BLaER1 treated with 17β-estradiol and CSF1 and Interleukin-3, amounts not matched to agents 10 nM and 100 nM (cell line): ENCODE results near the gene RNF152.

Experiments used
- H3K27ac ChIP-seq, 11 experiments: shearing (Covaris generic); formaldehyde crosslinking; 2 replicates each; pipeline ENCODE4 v1.8.1; 2022
- H3K27me3 ChIP-seq, 11 experiments: shearing (Covaris generic); formaldehyde crosslinking; 2 replicates each; pipeline ENCODE4 v1.8.1; 2022
- H3K36me3 ChIP-seq, 11 experiments: shearing (Covaris generic); formaldehyde crosslinking; 2 replicates each; pipeline ENCODE4 v1.8.1; 2022
- H3K4me1 ChIP-seq, 10 experiments: shearing (Covaris generic); formaldehyde crosslinking; 2 replicates each; pipeline ENCODE4 v1.8.1; 2022
- H3K4me2 ChIP-seq, 11 experiments: shearing (Covaris generic); formaldehyde crosslinking; 2 replicates each; pipeline ENCODE4 v1.8.1; 2022
- H3K4me3 ChIP-seq, 10 experiments: shearing (Covaris generic); formaldehyde crosslinking; 2 replicates each; pipeline ENCODE4 v1.8.1; 2022
- H3K9ac ChIP-seq, 11 experiments: shearing (Covaris generic); formaldehyde crosslinking; 2 replicates each; pipeline ENCODE4 v1.8.1; 2022
- H3K9me3 ChIP-seq, 11 experiments: shearing (Covaris generic); formaldehyde crosslinking; replicated peaks in 1 of 11; 2 replicates each; pipeline ENCODE4 v1.8.1; 2022
- H4K20me1 ChIP-seq, 11 experiments: shearing (Covaris generic); formaldehyde crosslinking; 2 replicates each; pipeline ENCODE4 v1.8.1; 2022
- Cebpa-rat ChIP-seq, 11 experiments: shearing (Covaris generic); IDR thresholded peaks; 2 replicates each; pipeline ENCODE4 v1.8.1; 2022

The RNF152 gene

GRCh38 chr18:61889541-61889940 is 3.3 kb downstream of the RNF152 start:
- Histone ChIP-seq H3K9ac (no peak overlapping the region), H3K4me3 (no peak overlapping the region), H3K4me2 (peak overlapping the region in 2 of 11 experiments; percentile 59 to 60; a peak in 4 of 22 replicates), H4K20me1 (peaks cover 0 to 18% (median 0%) of the 10 kb centered on the region in 11 experiments; a peak in 4 of 22 replicates), H3K27me3 (peaks cover 22 to 62% (median 26%) of the 10 kb centered on the region in 11 experiments; a peak in 21 of 22 replicates), H3K27ac (no peak overlapping the region), H3K4me1 (peaks cover 7 to 21% (median 15%) of the 10 kb centered on the region in 10 experiments; a peak in 18 of 20 replicates), H3K36me3 (no peaks in the 10 kb centered on the region), H3K9me3 (no peaks in the 10 kb centered on the region)
- TF ChIP-seq Cebpa-rat (IDR thresholded peaks at IDR 0.05): no peak

GRCh38 chr18:61888622-61889021 is 4.2 kb downstream of the RNF152 start:
- Histone ChIP-seq H3K4me3 (no peak overlapping the region), H3K4me1 (peaks cover 7 to 21% (median 15%) of the 10 kb centered on the region in 10 experiments; a peak in 18 of 20 replicates), H3K9me3 (no peaks in the 10 kb centered on the region), H3K27ac (no peak overlapping the region), H3K27me3 (peaks cover 17 to 53% (median 22%) of the 10 kb centered on the region in 11 experiments; a peak in 21 of 22 replicates), H3K9ac (no peak overlapping the region), H4K20me1 (peaks cover 0 to 18% (median 0%) of the 10 kb centered on the region in 11 experiments; a peak in 4 of 22 replicates), H3K4me2 (peak overlapping the region in 8 of 11 experiments; percentile 8 to 62 (median 47); a peak in 13 of 22 replicates), H3K36me3 (no peaks in the 10 kb centered on the region)
- no peak for TF ChIP-seq Cebpa-rat (IDR thresholded peaks at IDR 0.05)

GRCh38 chr18:61887838-61888237 is 5.0 kb downstream of the RNF152 start:
- peaks cover 0 to 10% (median 0%) of the 10 kb centered on the region in 11 experiments; a peak in 4 of 22 replicates for H4K20me1 ChIP-seq
- no peak for TF ChIP-seq Cebpa-rat (IDR thresholded peaks at IDR 0.05)

DNA sequence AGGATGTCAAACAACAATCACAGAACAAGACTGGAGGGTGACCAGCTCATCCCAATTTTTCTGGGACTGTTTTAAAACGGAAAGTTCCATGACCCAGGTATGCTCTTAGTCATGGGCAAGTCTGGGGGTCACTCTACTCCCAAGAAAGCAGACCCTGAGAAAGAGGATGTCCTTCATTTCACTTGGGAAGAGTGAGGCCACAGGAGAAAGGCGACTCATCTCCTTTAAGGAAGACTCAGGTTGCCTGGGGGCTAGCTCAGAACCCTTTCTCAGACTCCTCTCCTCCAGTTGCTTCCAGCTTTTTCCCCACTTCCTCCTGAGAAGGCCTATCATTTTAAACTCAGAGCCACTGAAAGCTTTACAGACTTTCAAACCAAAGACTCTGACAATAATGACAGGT is 9.3 kb downstream of the RNF152 start:
- Histone ChIP-seq H3K4me1 (peaks cover 0 to 4% (median 1%) of the 10 kb centered on the region in 10 experiments; a peak in 9 of 20 replicates), H3K36me3 (no peaks in the 10 kb centered on the region), H3K9ac (no peak overlapping the region), H3K4me2 (no peak overlapping the region), H3K27me3 (peaks cover 0 to 10% (median 0%) of the 10 kb centered on the region in 11 experiments; a peak in 4 of 22 replicates), H3K9me3 (no peaks in the 10 kb centered on the region; a peak in 1 of 22 replicates), H3K4me3 (no peak overlapping the region), H3K27ac (no peak overlapping the region), H4K20me1 (no peaks in the 10 kb centered on the region)
- no peak for TF ChIP-seq Cebpa-rat (IDR thresholded peaks at IDR 0.05)

More at GRCh38 chr18:61887838-61888237, 5.0 kb downstream of the RNF152 start:
- H3K36me3 ChIP-seq: no peaks in the 10 kb centered on the region
- no peaks in the 10 kb centered on the region for H3K9me3 ChIP-seq
- peaks cover under 1 to 14% (median 9%) of the 10 kb centered on the region in 10 experiments; a peak in 17 of 20 replicates for H3K4me1 ChIP-seq
- no peak overlapping the region; a peak in 1 of 22 replicates for H3K4me2 ChIP-seq
- H3K9ac ChIP-seq: no peak overlapping the region
- H3K27ac ChIP-seq: no peak overlapping the region
- H3K27me3 ChIP-seq: peaks cover 9 to 49% (median 14%) of the 10 kb centered on the region in 11 experiments; a peak in 21 of 22 replicates
- no peak overlapping the region for H3K4me3 ChIP-seq

DNA sequence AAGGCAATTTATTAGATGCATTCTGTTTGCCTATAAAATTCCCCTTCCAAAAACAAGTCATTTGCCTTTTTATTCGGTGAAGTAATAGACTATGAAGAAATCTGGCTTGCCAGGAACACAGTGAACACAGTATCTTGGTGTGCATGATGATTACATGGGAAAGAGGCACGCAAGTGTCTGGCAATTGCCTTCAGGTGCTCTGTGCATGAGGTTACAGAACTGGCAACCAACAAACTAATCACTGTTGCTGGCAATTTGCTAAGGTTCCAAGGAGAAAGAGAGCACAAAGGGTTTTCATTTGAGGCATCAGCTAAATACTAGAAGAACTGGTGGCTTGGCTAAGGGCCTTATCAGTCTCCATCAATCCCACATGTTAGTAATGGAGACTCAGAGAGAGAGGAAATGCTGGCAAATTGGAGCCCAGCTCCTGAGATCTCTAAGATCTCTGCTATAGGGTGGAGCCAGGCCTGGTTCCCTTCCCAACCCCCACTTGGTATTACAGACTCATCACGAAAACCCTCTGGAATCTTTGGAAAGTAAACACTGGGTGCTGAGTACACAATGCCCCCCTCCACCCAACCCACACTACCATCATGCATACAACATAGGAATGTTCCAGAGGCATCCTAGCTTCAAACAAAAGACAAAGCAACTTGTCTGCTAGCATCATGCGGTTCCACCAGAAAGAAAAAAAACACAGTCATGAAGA is 10.4 kb downstream of the RNF152 start:
- Histone ChIP-seq H3K27me3 (peaks cover 0 to 14% (median 0%) of the 10 kb centered on the region in 11 experiments; a peak in 4 of 22 replicates), H3K9ac (no peak overlapping the region), H3K27ac (no peak overlapping the region), H3K4me1 (no peaks in the 10 kb centered on the region), H3K9me3 (peaks cover 0 to 8% (median 0%) of the 10 kb centered on the region in 11 experiments; a peak in 1 of 22 replicates), H3K4me2 (no peak overlapping the region), H4K20me1 (no peaks in the 10 kb centered on the region), H3K4me3 (no peak overlapping the region), H3K36me3 (no peaks in the 10 kb centered on the region)
- TF ChIP-seq Cebpa-rat (IDR thresholded peaks at IDR 0.05): no peak

GRCh38 chr18:61876899-61877298 is 15.9 kb downstream of the RNF152 start:
- H3K4me1 ChIP-seq: no peaks in the 10 kb centered on the region
- peaks cover 0 to 16% (median 0%) of the 10 kb centered on the region in 11 experiments; a peak in 2 of 22 replicates for H3K27me3 ChIP-seq
- no peak for TF ChIP-seq Cebpa-rat (IDR thresholded peaks at IDR 0.05)
- peaks cover 0 to 11% (median 0%) of the 10 kb centered on the region in 11 experiments; a peak in 3 of 22 replicates for H3K9me3 ChIP-seq
- H3K27ac ChIP-seq: no peak overlapping the region
- H3K9ac ChIP-seq: no peak overlapping the region
- no peak overlapping the region for H3K4me2 ChIP-seq
- no peak overlapping the region for H3K4me3 ChIP-seq
- no peaks in the 10 kb centered on the region for H4K20me1 ChIP-seq
- H3K36me3 ChIP-seq: no peaks in the 10 kb centered on the region

DNA sequence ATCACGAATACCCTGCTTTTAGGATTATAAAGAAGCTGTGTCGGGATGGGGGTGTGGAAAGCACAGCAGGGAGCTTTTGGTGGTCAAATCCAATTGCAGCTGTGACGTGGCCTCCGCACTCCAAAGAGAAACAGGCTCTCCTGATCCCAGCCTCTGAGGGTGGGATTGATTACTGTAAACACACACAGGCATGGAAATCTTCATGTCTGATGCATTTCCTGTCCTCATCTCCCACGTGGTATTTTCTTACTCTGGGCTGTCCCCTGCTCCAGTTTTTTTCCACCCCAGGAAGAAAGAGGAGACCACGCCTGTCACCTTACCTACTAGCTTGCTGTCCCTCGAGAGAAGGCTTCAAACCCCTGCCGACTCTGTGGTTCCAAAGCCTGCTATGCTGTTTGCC is 22.7 kb downstream of the RNF152 start:
- no peaks in the 10 kb centered on the region for H4K20me1 ChIP-seq
- peaks cover 0 to 10% (median 0%) of the 10 kb centered on the region in 11 experiments; a peak in 3 of 22 replicates for H3K9me3 ChIP-seq
- no peaks in the 10 kb centered on the region for H3K36me3 ChIP-seq
- no peak overlapping the region for H3K27ac ChIP-seq
- H3K4me2 ChIP-seq: peak overlapping the region in 9 of 11 experiments; percentile 14 to 63 (median 47); a peak in 17 of 22 replicates
- H3K4me1 ChIP-seq: peaks cover 0 to 15% (median 13%) of the 10 kb centered on the region in 10 experiments; a peak in 15 of 20 replicates
- no peak overlapping the region for H3K4me3 ChIP-seq
- TF ChIP-seq Cebpa-rat (IDR thresholded peaks at IDR 0.05): no peak
- H3K9ac ChIP-seq: no peak overlapping the region
- H3K27me3 ChIP-seq: peaks cover 0 to 22% (median 0%) of the 10 kb centered on the region in 11 experiments; a peak in 1 of 22 replicates

- Histone ChIP-seq H4K20me1 (no peaks in the 10 kb centered on the region), H3K4me1 (peaks cover 0 to 15% (median 13%) of the 10 kb centered on the region in 10 experiments; a peak in 15 of 20 replicates), H3K27ac (no peak overlapping the region), H3K9me3 (peaks cover 0 to 10% (median 0%) of the 10 kb centered on the region in 11 experiments; a peak in 3 of 22 replicates), H3K4me3 (no peak overlapping the region), H3K4me2 (peak overlapping the region in 9 of 11 experiments; percentile 14 to 63 (median 47); a peak in 13 of 22 replicates), H3K9ac (no peak overlapping the region), H3K27me3 (peaks cover 0 to 22% (median 0%) of the 10 kb centered on the region in 11 experiments; a peak in 1 of 22 replicates), H3K36me3 (no peaks in the 10 kb centered on the region)
- TF ChIP-seq Cebpa-rat (IDR thresholded peaks at IDR 0.05): no peak
These were observed 23.2 kb downstream of the RNF152 start for GRCh38 chr18:61869636-61870035.
